Mesendoderm (in vitro differentiated cells): Measurements from ENCODE around the gene MUSTN1.

Source experiments
- DNase-seq: peaks from one replicate; pipeline ENCODE4 v3.0.0; 2013
- H2AK5ac ChIP-seq: 2 replicates; pipeline ENCODE4 v1.6.1; 2013; ENCODE audit warnings: low read length, inconsistent platforms
- H2BK120ac ChIP-seq: 2 replicates; pipeline ENCODE4 v1.6.1; 2013; ENCODE audit warnings: low read depth, mild to moderate bottlenecking, low read length, moderate library complexity, mixed read lengths
- H2BK15ac ChIP-seq: replicated peaks from 2 replicates; pipeline ENCODE4 v1.6.1; 2013; ENCODE audit warnings: low read depth, mild to moderate bottlenecking, moderate library complexity
- H2BK5ac ChIP-seq: 2 replicates; pipeline ENCODE4 v1.6.1; 2013; ENCODE audit warnings: low read length, inconsistent platforms
- H3K18ac ChIP-seq: 2 replicates; pipeline ENCODE4 v1.6.1; 2013; ENCODE audit warnings: mild to moderate bottlenecking, low read length, mixed read lengths
- H3K23ac ChIP-seq: one replicate; pipeline ENCODE4 v1.6.1; 2013; ENCODE audit warnings: low read length
- H3K27ac ChIP-seq: 2 replicates; pipeline ENCODE4 v1.5.1; 2013; ENCODE audit warnings: low read depth, mild to moderate bottlenecking, inconsistent platforms, low read length, moderate library complexity
- H3K27me3 ChIP-seq: 2 replicates; pipeline ENCODE4 v1.6.1; 2013; ENCODE audit warnings: low read length, control low read depth, mild to moderate bottlenecking, inconsistent platforms; ENCODE audit not compliant: insufficient read depth, poor library complexity
- H3K36me3 ChIP-seq: 2 replicates; pipeline ENCODE4 v1.6.1; 2013; ENCODE audit warnings: low read length, inconsistent platforms; ENCODE audit not compliant: control insufficient read depth, insufficient read depth
- H3K4ac ChIP-seq: one replicate; pipeline ENCODE4 v1.6.1; 2013; ENCODE audit warnings: low read depth, mild to moderate bottlenecking, low read length, moderate library complexity
- H3K4me1 ChIP-seq: 2 replicates; pipeline ENCODE4 v1.6.1; 2013; ENCODE audit warnings: low read depth, low read length, inconsistent platforms; ENCODE audit not compliant: control insufficient read depth
- H3K4me2 ChIP-seq: 2 replicates; pipeline ENCODE4 v1.6.1; 2013; ENCODE audit warnings: low read length
- H3K4me3 ChIP-seq: 2 replicates; pipeline ENCODE4 v1.5.1; 2013; ENCODE audit warnings: mild to moderate bottlenecking, low read length
- H3K56ac ChIP-seq: one replicate; pipeline ENCODE4 v1.6.1; 2013; ENCODE audit warnings: low read length
- H3K79me1 ChIP-seq: 2 replicates; pipeline ENCODE4 v1.6.1; 2013; ENCODE audit warnings: low read length, inconsistent platforms
- H3K79me2 ChIP-seq: 2 replicates; pipeline ENCODE4 v1.6.1; 2013; ENCODE audit warnings: mild to moderate bottlenecking, low read length; ENCODE audit not compliant: control insufficient read depth, insufficient read depth
- H3K9ac ChIP-seq: 2 replicates; pipeline ENCODE4 v1.6.1; 2013; ENCODE audit warnings: low read length, inconsistent platforms
- H4K5ac ChIP-seq: one replicate; pipeline ENCODE4 v1.6.1; 2013; ENCODE audit warnings: low read length
- H4K8ac ChIP-seq: one replicate; pipeline ENCODE4 v1.6.1; 2013; ENCODE audit warnings: low read depth, mild to moderate bottlenecking, control low read depth, low read length, moderate library complexity
- WGBS: extraction: QIAGEN DNeasy Blood & Tissue Kit; methylation state at CpG from one replicate; pipeline ENCODE4 v1.1.7; 2013; ENCODE audit warnings: low lambda C conversion rate, missing lambda C conversion rate; ENCODE audit not compliant: insufficient coverage; ENCODE audit errors: extremely low coverage; 5-methylcytosine and 5-hydroxymethylcytosine counted together

Gene MUSTN1

DNA sequence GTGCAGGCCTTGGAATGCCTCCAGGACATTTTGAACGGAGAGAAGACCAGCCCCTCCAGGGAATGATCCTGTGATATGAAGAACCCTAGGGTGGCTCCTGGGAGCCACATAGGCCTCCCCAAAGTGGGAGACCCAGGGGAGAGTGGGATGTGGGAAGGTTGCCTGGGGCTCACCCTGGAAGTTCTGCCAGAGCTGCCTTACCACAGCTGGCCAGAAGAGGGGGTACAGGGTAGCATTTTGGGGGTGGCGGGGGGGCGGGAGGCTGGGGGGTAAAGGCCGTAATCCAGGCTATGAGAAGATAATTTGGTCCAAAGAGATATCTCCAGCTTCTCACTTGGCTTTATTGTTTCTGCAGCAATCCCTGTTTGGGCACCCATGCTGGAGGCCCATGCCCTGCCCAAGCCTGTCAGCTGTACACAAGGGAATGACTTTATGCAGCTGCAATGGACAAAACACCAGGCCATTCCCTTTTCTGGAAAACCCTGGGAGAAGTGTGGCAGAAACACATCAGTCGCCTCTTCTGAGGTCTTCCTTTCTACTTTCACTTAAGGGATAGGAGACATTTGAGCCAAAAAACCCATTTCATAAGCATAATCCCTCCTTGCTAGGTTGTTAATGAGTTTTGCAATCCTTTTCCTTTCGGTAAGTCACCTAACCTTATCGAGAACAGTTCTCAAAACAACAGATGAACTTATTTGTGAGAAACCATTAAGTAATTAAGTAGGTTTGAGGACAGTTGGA is 11.0 kb upstream of the MUSTN1 start:
- no peak overlapping the region for H3K4me3 ChIP-seq
- no peaks in the 10 kb centered on the region for H3K79me2 ChIP-seq
- no peak overlapping the region for H2BK5ac ChIP-seq
- H2BK15ac ChIP-seq, result no peak overlapping the region
- no peak overlapping the region for H2AK5ac ChIP-seq
- H3K27ac ChIP-seq, result no peak overlapping the region
- H3K79me1 ChIP-seq, result no peaks in the 10 kb centered on the region
- H3K4me1 ChIP-seq, result no peaks in the 10 kb centered on the region
- no peaks in the 10 kb centered on the region for H3K27me3 ChIP-seq
- H3K4me2 ChIP-seq, result no peak overlapping the region
- H3K36me3 ChIP-seq, result no peaks in the 10 kb centered on the region
- no peak overlapping the region for H4K5ac ChIP-seq
- no peak overlapping the region for H3K4ac ChIP-seq
- H3K23ac ChIP-seq, result no peak overlapping the region
- no peak overlapping the region for H3K18ac ChIP-seq
- WGBS, result no CpG with 5 or more reads among the region's 7 CpGs
- no peak overlapping the region for H3K56ac ChIP-seq
- no peak overlapping the region for H2BK120ac ChIP-seq
- no peak for DNase-seq
- no peak overlapping the region for H3K9ac ChIP-seq
- no peak overlapping the region for H4K8ac ChIP-seq

DNA sequence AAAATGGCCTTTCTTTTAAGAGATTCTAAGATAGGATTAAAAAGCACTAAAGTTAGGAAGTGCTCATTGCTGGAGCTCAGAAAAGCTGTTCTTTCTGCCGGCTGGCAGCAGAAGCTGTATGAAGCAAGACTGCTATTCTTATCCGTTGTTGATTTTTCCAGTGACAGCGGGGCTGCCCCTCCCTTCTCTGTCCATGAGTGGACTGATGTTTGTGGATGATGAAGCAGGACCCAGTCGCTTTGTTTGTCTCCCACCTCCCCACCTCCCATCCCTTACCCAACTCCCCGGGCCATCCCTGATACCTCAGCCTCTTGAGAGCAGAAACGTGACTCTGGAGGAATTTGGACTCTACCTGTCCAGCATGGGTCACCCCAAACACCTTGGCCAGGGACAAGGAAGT is 10.3 kb upstream of the MUSTN1 start:
- no peak overlapping the region for H3K23ac ChIP-seq
- no peak overlapping the region for H3K56ac ChIP-seq
- WGBS, result no CpG with 5 or more reads among the region's 6 CpGs
- H4K5ac ChIP-seq, result no peak overlapping the region
- H2BK15ac ChIP-seq, result no peak overlapping the region
- no peak for DNase-seq
- no peaks in the 10 kb centered on the region for H3K79me2 ChIP-seq
- H2BK120ac ChIP-seq, result no peak overlapping the region
- H3K4me1 ChIP-seq, result no peaks in the 10 kb centered on the region
- no peak overlapping the region for H3K4ac ChIP-seq
- no peak overlapping the region for H3K4me3 ChIP-seq
- H4K8ac ChIP-seq, result no peak overlapping the region
- no peak overlapping the region for H3K4me2 ChIP-seq
- no peak overlapping the region for H3K18ac ChIP-seq
- H3K79me1 ChIP-seq, result no peaks in the 10 kb centered on the region
- H2AK5ac ChIP-seq, result no peak overlapping the region
- no peaks in the 10 kb centered on the region for H3K27me3 ChIP-seq
- H3K27ac ChIP-seq, result no peak overlapping the region
- no peaks in the 10 kb centered on the region for H3K36me3 ChIP-seq
- no peak overlapping the region for H2BK5ac ChIP-seq
- no peak overlapping the region for H3K9ac ChIP-seq

DNA sequence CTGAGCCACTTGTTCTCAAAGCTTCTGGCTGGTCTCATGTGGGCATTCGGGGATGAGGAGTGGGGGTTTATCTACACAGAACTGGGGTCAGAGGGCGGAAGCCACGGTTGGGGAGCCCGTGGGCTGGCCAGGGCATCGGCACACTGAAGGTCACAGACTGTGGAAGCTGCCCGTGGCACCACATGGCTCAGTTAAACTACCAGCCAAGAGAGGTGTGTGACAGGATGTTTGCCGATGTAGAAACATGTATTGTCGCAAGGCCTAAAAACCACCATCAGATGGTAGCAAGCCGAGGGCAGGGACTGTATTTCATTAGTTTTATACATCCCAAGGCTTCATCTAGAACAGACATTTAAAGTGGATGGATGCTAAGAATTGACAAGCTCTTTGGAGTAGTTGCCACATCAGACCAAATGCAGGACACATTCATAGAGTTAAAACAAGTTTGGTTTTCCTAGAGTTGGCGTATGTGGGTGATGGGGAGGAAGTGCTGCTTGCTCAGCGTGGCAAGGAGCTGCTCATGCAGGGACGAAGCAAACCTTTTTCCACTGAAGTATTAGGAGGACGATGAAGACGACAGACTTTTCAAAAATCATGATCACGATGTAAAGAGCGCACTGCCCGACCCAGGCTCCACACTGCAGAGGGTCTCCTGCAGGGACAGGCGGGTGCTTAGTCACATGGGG is 9.6 kb upstream of the MUSTN1 start:
- no peak for DNase-seq
- H2AK5ac ChIP-seq, result no peak overlapping the region
- no peak overlapping the region for H2BK15ac ChIP-seq
- H3K56ac ChIP-seq, result no peak overlapping the region
- H3K4ac ChIP-seq, result no peak overlapping the region
- no peak overlapping the region for H3K27ac ChIP-seq
- H4K8ac ChIP-seq, result no peak overlapping the region
- H3K79me1 ChIP-seq, result no peaks in the 10 kb centered on the region
- H3K27me3 ChIP-seq, result no peaks in the 10 kb centered on the region
- no peak overlapping the region for H4K5ac ChIP-seq
- no peak overlapping the region for H3K9ac ChIP-seq
- no peaks in the 10 kb centered on the region for H3K79me2 ChIP-seq
- H3K4me1 ChIP-seq, result no peaks in the 10 kb centered on the region
- H2BK120ac ChIP-seq, result no peak overlapping the region
- H3K18ac ChIP-seq, result no peak overlapping the region
- no CpG with 5 or more reads among the region's 18 CpGs for WGBS
- H3K4me3 ChIP-seq, result no peak overlapping the region
- H3K4me2 ChIP-seq, result no peak overlapping the region
- no peaks in the 10 kb centered on the region for H3K36me3 ChIP-seq
- H3K23ac ChIP-seq, result no peak overlapping the region
- no peak overlapping the region for H2BK5ac ChIP-seq

GRCh38 chr3:52843881-52844280 is 9.1 kb upstream of the MUSTN1 start:
- no peak overlapping the region for H2BK5ac ChIP-seq
- H2BK15ac ChIP-seq, result no peak overlapping the region
- no peak overlapping the region for H4K5ac ChIP-seq
- H3K23ac ChIP-seq, result no peak overlapping the region
- no peak overlapping the region for H4K8ac ChIP-seq
- no peaks in the 10 kb centered on the region for H3K79me2 ChIP-seq
- H3K4me2 ChIP-seq, result no peak overlapping the region
- no peak overlapping the region for H3K56ac ChIP-seq
- no peak overlapping the region for H2AK5ac ChIP-seq
- no peaks in the 10 kb centered on the region for H3K27me3 ChIP-seq
- no peak overlapping the region for H3K18ac ChIP-seq
- no peaks in the 10 kb centered on the region for H3K79me1 ChIP-seq
- H3K9ac ChIP-seq, result no peak overlapping the region
- no peak overlapping the region for H3K4me3 ChIP-seq
- no peak overlapping the region for H3K27ac ChIP-seq
- no peak for DNase-seq
- no peaks in the 10 kb centered on the region for H3K4me1 ChIP-seq
- no CpG with 5 or more reads among the region's 2 CpGs for WGBS
- no peaks in the 10 kb centered on the region for H3K36me3 ChIP-seq
- no peak overlapping the region for H2BK120ac ChIP-seq
- H3K4ac ChIP-seq, result no peak overlapping the region

DNA sequence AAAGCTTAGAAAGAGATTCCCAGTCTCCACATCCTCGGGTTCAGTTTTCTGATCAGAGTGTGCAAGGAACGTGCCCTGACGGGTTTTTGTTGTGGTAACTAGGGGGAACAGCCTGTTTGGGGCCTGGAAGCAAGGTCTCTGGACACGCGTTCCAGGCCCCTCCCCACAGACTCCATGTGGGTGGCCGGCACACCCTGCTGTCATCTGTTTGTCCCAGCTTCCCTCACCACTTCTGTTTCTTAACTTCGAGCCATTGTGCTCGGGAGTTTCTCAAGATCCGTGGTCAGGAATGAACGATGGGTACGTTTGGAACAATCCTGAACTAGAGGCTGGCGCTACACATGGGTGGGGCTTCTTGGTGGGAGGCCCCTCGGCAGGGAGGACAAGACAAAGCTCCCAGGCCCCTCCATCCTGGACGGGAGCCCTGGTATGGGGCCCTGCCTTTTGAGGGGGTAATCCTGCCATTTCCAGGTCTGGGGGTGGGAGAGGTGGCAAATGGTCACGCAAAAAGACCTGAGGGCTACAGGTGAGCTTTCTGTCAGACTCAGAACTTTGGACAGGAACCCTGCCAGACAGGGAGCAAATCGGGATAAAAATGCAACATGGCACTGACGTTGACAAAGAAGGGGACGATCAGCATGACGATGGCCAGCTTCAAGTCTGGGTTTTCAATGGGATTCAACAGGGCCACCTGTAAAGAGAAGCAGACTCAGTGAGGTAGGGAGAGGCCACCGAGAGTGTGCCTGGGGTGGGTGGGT is 8.5 kb upstream of the MUSTN1 start:
- no peak overlapping the region for H3K18ac ChIP-seq
- no peaks in the 10 kb centered on the region for H3K36me3 ChIP-seq
- H3K9ac ChIP-seq, result no peak overlapping the region
- H3K4me3 ChIP-seq, result no peak overlapping the region
- H4K5ac ChIP-seq, result no peak overlapping the region
- H3K4ac ChIP-seq, result no peak overlapping the region
- no peak overlapping the region for H2BK15ac ChIP-seq
- DNase-seq, result no peak
- no peak overlapping the region for H2BK120ac ChIP-seq
- no peaks in the 10 kb centered on the region for H3K79me2 ChIP-seq
- no peak overlapping the region for H4K8ac ChIP-seq
- no peaks in the 10 kb centered on the region for H3K79me1 ChIP-seq
- no peak overlapping the region for H3K23ac ChIP-seq
- H3K56ac ChIP-seq, result no peak overlapping the region
- no peaks in the 10 kb centered on the region for H3K4me1 ChIP-seq
- no peak overlapping the region for H3K27ac ChIP-seq
- no peak overlapping the region for H2AK5ac ChIP-seq
- no peak overlapping the region for H3K4me2 ChIP-seq
- no peaks in the 10 kb centered on the region for H3K27me3 ChIP-seq
- WGBS, result no CpG with 5 or more reads among the region's 20 CpGs
- H2BK5ac ChIP-seq, result no peak overlapping the region
